Femur (tissue), 1 donor: Measurements from ENCODE around the gene LCN15.

Experiments used
- DNase-seq: peaks from one replicate; pipeline ENCODE4 v3.0.0-alpha.2; 2017

Gene LCN15

GRCh38 chr9:136754626-136755301 is 9.6 kb downstream of the LCN15 start:
- no peak for DNase-seq

- no peak for DNase-seq
These were observed 10.2 kb downstream of the LCN15 start for GRCh38 chr9:136754059-136754572.

- DNase-seq, result no peak
These were observed 10.8 kb downstream of the LCN15 start for GRCh38 chr9:136753371-136754058.

GRCh38 chr9:136751814-136752213 is 12.5 kb downstream of the LCN15 start:
- no peak for DNase-seq

GRCh38 chr9:136751244-136751643 is 13.1 kb downstream of the LCN15 start:
- DNase-seq, result no peak

GRCh38 chr9:136750526-136750925 is 13.8 kb downstream of the LCN15 start:
- DNase-seq, result no peak

GRCh38 chr9:136748666-136749611 is 15.4 kb downstream of the LCN15 start:
- no peak for DNase-seq

- DNase-seq, result no peak
These were observed 16.1 kb downstream of the LCN15 start, which contains the start of gene LCN6 for GRCh38 chr9:136748201-136748600. Gene LCN6, minus strand, starts transcription at chr9:136748525. Its CDS starts 42 bp downstream, at chr9:136748483.

- DNase-seq, result no peak
These were observed 16.9 kb downstream of the LCN15 start for GRCh38 chr9:136747161-136748060.

- DNase-seq, result no peak
These were observed 17.7 kb downstream of the LCN15 start for GRCh38 chr9:136746621-136747020.

GRCh38 chr9:136746155-136746490 is 18.2 kb downstream of the LCN15 start:
- no peak for DNase-seq

- DNase-seq, result no peak
These were observed 18.7 kb downstream of the LCN15 start for GRCh38 chr9:136745389-136746154.

- no peak for DNase-seq
These were observed 19.5 kb downstream of the LCN15 start for GRCh38 chr9:136744773-136745172.

- no peak for DNase-seq
These were observed 20.6 kb downstream of the LCN15 start for GRCh38 chr9:136743639-136744211.

GRCh38 chr9:136742591-136743391 is 21.5 kb downstream of the LCN15 start, which contains the start of gene LCN10:
Gene LCN10, minus strand, starts transcription at chr9:136742940. Its CDS starts 37 bp downstream, at chr9:136742903.
- DNase-seq, result peak; percentile 39

GRCh38 chr9:136741883-136742571 is 22.3 kb downstream of the LCN15 start:
- no peak for DNase-seq

GRCh38 chr9:136740971-136741882 is 23.1 kb downstream of the LCN15 start:
- peak; percentile 61 for DNase-seq

- no peak for DNase-seq
These were observed 23.8 kb downstream of the LCN15 start for GRCh38 chr9:136740491-136740890.
